Prostate gland (tissue), 2 donors: Measurements from ENCODE around the gene XKR3.

Experiments
- CTCF ChIP-seq, 4 experiments: fragments of 200-600 bp in 2 of 4; fragments of 450-650 bp in 2 of 4; sonication (generic) in 2 of 4; IDR thresholded peaks; 1 replicate in 3 of 4; 2 replicates in 1 of 4; pipeline ENCODE4 v1.5.1; 2016 to 2019; ENCODE audit warnings: antibody characterized with exemption in 4 of 4, mild to moderate bottlenecking in 2 of 4, moderate library complexity in 2 of 4
- POLR2A ChIP-seq: fragments of 450-650 bp; IDR thresholded peaks from one replicate; pipeline ENCODE4 v1.6.1; 2016; ENCODE audit warnings: antibody characterized with exemption, mild to moderate bottlenecking
- POLR2AphosphoS5 ChIP-seq: sonication (generic); formaldehyde crosslinking; IDR thresholded peaks from one replicate; pipeline ENCODE4 v1.6.1; 2017; ENCODE audit warnings: antibody characterized with exemption

- no peak for TF ChIP-seq POLR2A
- TF ChIP-seq CTCF (IDR thresholded peaks at IDR 0.05), result no peak
- no peak for TF ChIP-seq POLR2AphosphoS5
Measured at GRCh38 chr22:16827506-16827905, 2.3 kb upstream of the XKR3 start.
